Ovary (tissue), 3 donors: ENCODE data around the gene CEACAM4.

ENCODE experiments used
- EP300 ChIP-seq: sonication (generic); formaldehyde crosslinking; IDR thresholded peaks from one replicate; pipeline ENCODE4 v1.6.1; 2017; ENCODE audit warnings: antibody characterized with exemption
- POLR2A ChIP-seq: fragments of 450-650 bp; IDR thresholded peaks from one replicate; pipeline ENCODE4 v1.6.1; 2017; ENCODE audit warnings: antibody characterized with exemption, mild to moderate bottlenecking, moderate library complexity
- TF ChIP-seq, protein P1 (sequence below), 3 donors: fragments of 450-650 bp in 2 of 3; fragments of 200-600 bp in 1 of 3; IDR thresholded peaks; one replicate each; pipeline versions ENCODE4 v1.5.1 to v1.8.0; 2016 to 2022; ENCODE audit warnings: antibody characterized with exemption in 3 of 3, mild to moderate bottlenecking in 1 of 3
- donor health status: DM: no; HTN: no; CAD: no.

GRCh38 chr19:41668315-41668714 is 41.4 kb upstream of the CEACAM4 start:
- TF ChIP-seq, protein P1, sequence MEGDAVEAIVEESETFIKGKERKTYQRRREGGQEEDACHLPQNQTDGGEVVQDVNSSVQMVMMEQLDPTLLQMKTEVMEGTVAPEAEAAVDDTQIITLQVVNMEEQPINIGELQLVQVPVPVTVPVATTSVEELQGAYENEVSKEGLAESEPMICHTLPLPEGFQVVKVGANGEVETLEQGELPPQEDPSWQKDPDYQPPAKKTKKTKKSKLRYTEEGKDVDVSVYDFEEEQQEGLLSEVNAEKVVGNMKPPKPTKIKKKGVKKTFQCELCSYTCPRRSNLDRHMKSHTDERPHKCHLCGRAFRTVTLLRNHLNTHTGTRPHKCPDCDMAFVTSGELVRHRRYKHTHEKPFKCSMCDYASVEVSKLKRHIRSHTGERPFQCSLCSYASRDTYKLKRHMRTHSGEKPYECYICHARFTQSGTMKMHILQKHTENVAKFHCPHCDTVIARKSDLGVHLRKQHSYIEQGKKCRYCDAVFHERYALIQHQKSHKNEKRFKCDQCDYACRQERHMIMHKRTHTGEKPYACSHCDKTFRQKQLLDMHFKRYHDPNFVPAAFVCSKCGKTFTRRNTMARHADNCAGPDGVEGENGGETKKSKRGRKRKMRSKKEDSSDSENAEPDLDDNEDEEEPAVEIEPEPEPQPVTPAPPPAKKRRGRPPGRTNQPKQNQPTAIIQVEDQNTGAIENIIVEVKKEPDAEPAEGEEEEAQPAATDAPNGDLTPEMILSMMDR (IDR thresholded peaks at IDR 0.05) = no peak
- TF ChIP-seq POLR2A = no peak
- TF ChIP-seq EP300 = no peak
